NCI-H1048 (cell line): ENCODE results near the gene PRDM4.

Source experiments
- DNase-seq: peaks from one replicate; lab custom pipeline; 2025; lab: John Stamatoyannopoulos, UW

The PRDM4 gene

GRCh38 chr12:107685360-107686248, 75.3 kb downstream of the PRDM4 start, which contains the start of gene PWP1:
TSS of gene PWP1 (plus strand) at chr12:107685799. CDS start at chr12:107685900, 101 bp downstream.
- DNase-seq, result peak; percentile 91

- no peak for DNase-seq
Observed at GRCh38 chr12:107684990-107685359, 76.0 kb downstream of the PRDM4 start.

GRCh38 chr12:107684029-107684795, 76.7 kb downstream of the PRDM4 start:
- DNase-seq, result no peak
